Glomerular visceral epithelial cell (primary cell): Measurements from ENCODE around the gene RAD51B.
A peak's percentile ranks its signal among the peaks of the same experiment; 100 is the strongest.

Experiments
- DNase-seq: peaks from one replicate; pipeline ENCODE4 v3.0.0-alpha.2; 2016; ENCODE audit errors: extremely low spot score

Gene RAD51B

DNA sequence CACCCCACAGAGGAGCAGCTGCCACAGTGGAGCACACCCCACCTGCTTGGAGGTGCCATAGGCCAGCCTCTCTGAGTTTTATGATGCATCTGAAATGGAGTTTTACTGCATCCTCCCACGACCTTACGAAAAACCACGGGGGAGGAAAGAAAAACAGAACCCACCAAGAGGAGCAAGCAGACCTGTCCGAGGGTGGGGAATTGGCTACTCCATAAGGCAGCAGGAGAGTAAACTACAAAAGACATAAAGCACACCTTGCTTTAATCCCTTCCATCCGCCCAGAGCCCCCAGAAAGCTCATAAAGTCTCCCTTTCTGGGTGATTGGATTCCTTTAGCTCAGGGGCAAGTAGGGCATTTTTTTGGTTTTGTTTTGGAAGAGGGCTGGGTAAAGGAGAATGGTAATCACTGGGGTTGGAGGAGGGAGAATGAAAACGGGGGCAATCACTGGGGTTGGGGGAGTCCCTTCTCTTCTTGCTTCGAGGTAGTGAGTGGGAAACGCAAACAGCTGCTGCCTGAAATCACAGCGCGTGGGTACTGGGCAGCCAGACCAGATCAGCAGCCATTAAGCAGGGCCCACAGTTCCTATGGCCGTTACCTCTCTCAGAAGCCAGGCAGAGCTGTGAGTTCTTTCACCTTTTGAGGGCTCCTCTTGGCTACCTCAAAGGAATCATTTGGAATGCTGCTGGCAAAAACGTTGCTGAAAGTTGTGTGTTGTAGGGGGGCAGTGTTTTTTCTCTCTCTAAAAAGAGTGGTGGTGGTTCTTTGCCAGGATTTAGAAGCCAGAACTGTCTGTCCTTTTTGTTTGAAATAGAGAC is 539.6 kb downstream of the RAD51B start:
- no peak for DNase-seq

GRCh38 chr14:68359837-68360552 is 540.4 kb downstream of the RAD51B start:
- no peak for DNase-seq

- peak; percentile 33 for DNase-seq
These were observed 541.7 kb downstream of the RAD51B start for GRCh38 chr14:68361231-68361630.

DNA sequence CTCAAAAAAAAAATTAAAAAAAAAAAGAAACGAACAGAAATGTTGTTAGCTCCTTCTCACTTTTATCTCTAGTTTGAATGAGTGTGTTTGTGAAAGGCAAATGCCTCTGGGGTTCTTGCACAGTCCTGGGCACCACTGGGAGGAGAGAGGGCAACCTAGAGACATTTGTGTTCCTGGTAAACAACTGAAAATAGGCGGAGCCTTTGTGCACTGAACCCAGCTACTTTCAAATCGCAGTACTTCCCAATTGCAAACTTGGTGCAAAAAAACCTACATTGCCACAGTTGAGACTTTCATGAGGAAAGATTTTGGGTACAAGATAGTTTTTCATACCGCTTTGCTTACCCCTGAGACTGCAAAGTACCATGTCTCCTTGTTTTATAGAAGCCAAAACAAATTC is 543.3 kb downstream of the RAD51B start:
- DNase-seq, result no peak

GRCh38 chr14:68363466-68363842 is 543.9 kb downstream of the RAD51B start:
- DNase-seq, result no peak

DNA sequence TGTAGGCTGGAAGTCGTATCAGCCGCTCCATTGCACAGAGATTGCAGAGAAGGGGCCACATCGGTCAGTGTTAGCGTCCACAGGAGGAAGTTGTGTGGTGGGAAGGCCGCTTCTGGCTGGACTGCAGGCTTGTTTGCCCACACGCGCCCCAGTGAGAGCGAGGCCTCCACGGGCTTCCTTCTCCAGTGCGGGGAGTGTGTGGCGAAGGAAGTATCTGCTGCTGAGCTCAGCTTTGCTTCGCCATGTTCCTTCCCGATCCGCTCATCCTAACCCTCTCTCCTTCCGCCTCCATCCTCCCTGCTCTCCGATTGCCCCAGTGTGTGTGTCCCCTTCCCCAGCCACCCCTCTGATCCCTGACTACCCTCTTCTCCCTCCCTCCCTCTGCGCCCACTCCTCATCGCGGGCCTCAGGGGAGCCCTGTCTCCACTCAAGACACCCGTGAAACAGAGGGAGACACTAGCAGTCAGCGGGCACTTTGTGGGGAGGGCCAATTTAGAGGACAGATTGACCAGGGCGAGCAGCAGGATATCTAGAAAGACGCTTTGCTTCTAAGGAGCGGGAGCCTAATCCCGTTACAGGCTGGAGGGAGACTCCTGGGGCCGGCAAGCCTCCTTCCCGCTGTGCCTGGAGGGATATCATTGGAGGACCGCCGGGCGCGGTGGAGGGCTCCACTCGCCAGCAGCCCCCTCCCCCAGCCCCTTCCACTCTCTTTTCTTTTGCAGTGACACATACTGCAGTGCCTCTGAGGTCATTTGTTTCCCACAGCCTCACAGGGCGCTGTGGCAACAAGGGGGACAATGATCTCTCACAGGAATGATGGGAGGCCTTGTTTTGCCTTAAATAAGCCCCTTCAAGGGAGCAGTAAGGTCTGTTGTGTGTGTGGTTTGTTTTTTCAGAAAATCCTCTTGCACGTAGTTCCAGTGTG is 544.5 kb downstream of the RAD51B start:
- no peak for DNase-seq

GRCh38 chr14:68364792-68365192 is 545.2 kb downstream of the RAD51B start:
- no peak for DNase-seq

GRCh38 chr14:68365228-68365627 is 545.6 kb downstream of the RAD51B start:
- no peak for DNase-seq

DNA sequence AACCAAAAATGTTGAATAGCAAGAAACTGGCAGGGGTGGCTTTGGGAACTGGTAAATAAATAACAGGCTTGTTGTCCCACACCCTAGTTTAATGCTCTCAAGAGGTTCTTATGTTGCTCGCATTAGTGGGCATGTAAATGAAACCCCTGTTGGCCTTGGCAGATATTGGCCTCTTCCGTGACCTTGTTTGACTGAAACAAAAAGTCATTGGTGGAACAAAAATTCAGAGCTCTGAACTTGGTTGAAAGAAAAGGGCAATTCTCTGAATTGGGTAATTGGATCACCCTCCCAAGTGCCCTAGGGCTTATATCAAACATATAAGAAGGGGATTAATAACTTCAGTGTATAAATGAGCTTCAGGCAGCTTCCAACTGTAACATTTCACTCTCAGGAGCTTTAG is 547.1 kb downstream of the RAD51B start:
- no peak for DNase-seq

- DNase-seq, result no peak
These were observed 548.0 kb downstream of the RAD51B start for GRCh38 chr14:68367536-68367935.

- DNase-seq, result no peak
These were observed 549.3 kb downstream of the RAD51B start for GRCh38 chr14:68368850-68369249.

DNA sequence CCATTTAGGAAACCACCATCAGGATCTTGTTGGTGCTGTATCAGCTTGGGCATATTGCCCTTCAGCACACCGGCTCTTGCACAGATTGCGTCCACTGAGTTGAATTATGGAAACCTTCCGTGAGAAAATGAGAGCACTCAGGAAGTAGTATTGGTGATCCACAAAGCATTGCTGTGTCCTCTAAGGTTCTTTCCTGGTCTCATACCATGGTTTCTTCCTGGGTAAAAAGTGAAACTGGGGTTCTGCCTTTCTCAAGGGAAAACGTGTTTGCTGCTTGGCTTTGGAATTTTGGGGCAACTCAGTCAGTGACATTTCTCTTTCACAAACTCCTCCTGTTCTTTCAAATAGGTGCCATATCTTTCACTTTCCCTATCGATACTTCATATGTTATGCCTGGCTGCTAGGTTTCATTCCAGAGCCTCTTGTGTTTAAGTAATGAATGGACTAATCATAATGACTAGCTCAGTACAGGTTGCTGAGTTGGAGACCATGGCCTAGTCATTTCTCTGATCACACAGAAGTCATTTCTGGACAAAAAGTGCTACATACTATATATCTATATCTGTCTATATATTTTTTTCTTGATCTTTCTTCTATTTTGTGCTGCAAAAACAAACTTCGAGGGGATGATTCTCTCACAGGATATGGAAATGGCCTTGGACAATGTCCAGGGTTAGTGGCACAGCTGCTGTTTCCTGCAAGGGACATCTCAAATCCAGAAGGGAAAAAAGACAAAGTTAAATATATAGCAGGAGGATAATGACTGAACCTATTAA is 549.9 kb downstream of the RAD51B start:
- DNase-seq, result no peak

GRCh38 chr14:68370057-68370360 is 550.4 kb downstream of the RAD51B start:
- no peak for DNase-seq

GRCh38 chr14:68372368-68372767 is 552.8 kb downstream of the RAD51B start:
- DNase-seq, result no peak

DNA sequence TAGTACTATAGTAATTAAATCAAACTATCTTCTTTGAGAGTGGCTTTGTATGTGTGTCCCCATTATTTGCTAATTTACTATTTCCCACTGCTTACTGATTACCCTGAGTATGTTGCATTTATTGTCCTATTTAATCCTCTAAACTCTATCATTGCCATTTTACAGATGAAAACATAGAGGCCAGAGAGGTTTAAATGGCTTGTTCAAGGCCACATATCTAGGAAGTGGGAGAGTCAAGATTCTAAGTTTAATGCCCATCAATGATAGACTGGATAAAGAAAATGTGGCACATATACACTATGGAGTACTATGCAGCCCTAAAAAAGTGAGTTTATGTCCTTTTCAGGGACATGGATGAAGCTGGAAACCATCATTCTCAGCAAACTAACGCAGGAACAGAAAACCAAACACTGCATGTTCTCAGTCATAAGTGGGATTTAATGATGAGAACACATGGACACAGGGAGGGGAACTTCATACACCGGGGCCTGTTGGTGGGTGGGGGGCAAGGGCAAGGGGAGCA is 553.6 kb downstream of the RAD51B start:
- no peak for DNase-seq

DNA sequence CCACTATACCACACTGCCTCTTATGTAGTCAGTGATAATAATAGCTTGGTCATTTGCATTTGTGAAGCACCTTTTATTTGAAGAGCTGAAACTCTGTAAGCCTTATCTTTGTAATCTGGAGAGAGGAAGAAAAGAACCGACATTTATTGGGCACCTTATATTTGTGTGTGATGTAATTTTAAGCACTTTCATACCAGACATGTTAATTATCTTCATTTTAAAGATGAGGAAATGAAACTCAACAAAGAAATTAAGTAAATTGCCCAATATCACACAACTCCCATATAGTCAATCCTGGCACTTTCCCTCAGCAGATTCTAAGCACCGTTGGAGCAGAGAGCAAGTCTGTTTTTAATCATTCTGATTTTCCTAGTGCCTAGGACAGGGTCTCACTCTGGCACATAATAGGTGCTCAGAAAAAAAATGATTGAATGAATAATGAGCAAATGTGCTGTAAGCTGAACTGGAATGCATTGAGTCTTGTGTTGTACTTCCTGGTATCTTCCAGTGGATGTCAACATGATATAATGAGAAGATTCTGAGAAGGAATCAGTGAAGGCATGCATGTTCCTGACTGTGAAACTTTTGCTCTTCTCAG is 554.4 kb downstream of the RAD51B start:
- DNase-seq, result no peak

GRCh38 chr14:68374682-68375081 is 555.1 kb downstream of the RAD51B start:
- no peak for DNase-seq

GRCh38 chr14:68375376-68375775 is 555.8 kb downstream of the RAD51B start:
- no peak for DNase-seq

GRCh38 chr14:68376067-68376779 is 556.6 kb downstream of the RAD51B start:
- DNase-seq, result peak; percentile 65

- no peak for DNase-seq
These were observed 557.4 kb downstream of the RAD51B start for GRCh38 chr14:68377006-68377405.
